PC-3 (cell line): ENCODE data around the gene CCR6. TPM values are rescaled to one million over a fixed set of nuclear protein-coding genes. Genes with fewer than 3 reads are reported as not detected.

ENCODE experiments used
- ATAC-seq: fragments of 200-7000 bp; cut with Tn5 transposase; 2 replicates; pipeline ENCODE4 v1.9.1; 2020; ENCODE audit warnings: mild to moderate bottlenecking, moderate library complexity
- BruUV-seq: library from RNA; stranded (reverse); fragments of 400-500 nt; replicated peaks from 2 replicates; lab custom pipeline; 2021; lab: Mats Ljungman, UMichigan
- CTCF ChIA-PET: fragments of 300-600 bp; sonication (Branson Sonifier 250); formaldehyde crosslinking; loops from one replicate; lab custom pipeline; 2022; ENCODE audit warnings: antibody characterized with exemption; lab: Charles Lee
- POLR2A ChIA-PET: fragments of 300-600 bp; sonication (Branson Sonifier 250); formaldehyde crosslinking; loops from one replicate; lab custom pipeline; 2022; ENCODE audit warnings: antibody characterized with exemption; ENCODE audit not compliant: unreplicated experiment; lab: Charles Lee
- DNase-seq: peaks from one replicate; pipeline ENCODE4 v3.0.0-alpha.2; 2015
- H2AFZ ChIP-seq: fragments of 300-600 bp; sonication (generic); 2 replicates; pipeline ENCODE4 v1.6.0; 2016; ENCODE audit warnings: antibody characterized with exemption, low read length
- H3F3A ChIP-seq: fragments of 300-600 bp; sonication (generic); one replicate; pipeline ENCODE4 v1.6.0; 2017; ENCODE audit warnings: antibody characterized with exemption, low read length, control low read depth, mild to moderate bottlenecking; ENCODE audit not compliant: unreplicated experiment
- H3K27ac ChIP-seq: fragments of 300-600 bp; sonication (generic); 2 replicates; pipeline ENCODE4 v1.5.1; 2016; ENCODE audit warnings: mild to moderate bottlenecking, low read length
- H3K27me3 ChIP-seq: fragments of 300-600 bp; sonication (generic); 2 replicates; pipeline ENCODE4 v1.6.1; 2016; ENCODE audit warnings: low read length, mixed read lengths
- H3K36me3 ChIP-seq: fragments of 300-600 bp; sonication (generic); 2 replicates; pipeline ENCODE4 v1.6.1; 2016; ENCODE audit warnings: low read depth, mixed run types, low read length, mixed read lengths
- H3K4me1 ChIP-seq: fragments of 300-600 bp; sonication (generic); 2 replicates; pipeline ENCODE4 v1.5.1; 2016; ENCODE audit warnings: low read length; ENCODE audit not compliant: insufficient read depth
- H3K4me2 ChIP-seq: fragments of 300-600 bp; sonication (generic); 2 replicates; pipeline ENCODE4 v1.6.0; 2016; ENCODE audit warnings: low read length
- H3K4me3 ChIP-seq: fragments of 300-600 bp; sonication (generic); 2 replicates; pipeline ENCODE4 v1.5.1; 2016; ENCODE audit warnings: mild to moderate bottlenecking, low read length, mixed read lengths
- H3K79me2 ChIP-seq: fragments of 300-600 bp; sonication (generic); 2 replicates; pipeline ENCODE4 v1.6.1; 2017; ENCODE audit warnings: low read length, mixed read lengths
- H3K9ac ChIP-seq: fragments of 300-600 bp; sonication (generic); 2 replicates; pipeline ENCODE4 v1.6.0; 2016; ENCODE audit warnings: mild to moderate bottlenecking, low read length
- H3K9me2 ChIP-seq: fragments of 300-600 bp; sonication (generic); replicated peaks from 2 replicates; pipeline ENCODE4 v1.6.1; 2016; ENCODE audit warnings: mixed run types, low read length, mixed read lengths
- H3K9me3 ChIP-seq: fragments of 300-600 bp; sonication (generic); 2 replicates; pipeline ENCODE4 v1.6.1; 2016; ENCODE audit warnings: low read length, mixed read lengths
- H4K20me1 ChIP-seq: fragments of 300-600 bp; sonication (generic); 2 replicates; pipeline ENCODE4 v1.6.1; 2016; ENCODE audit warnings: low read length, mixed read lengths
- CTCF ChIP-seq: fragments of 300-600 bp; sonication (generic); conservative IDR thresholded peaks from 2 replicates; pipeline ENCODE4 v1.5.1; 2017; ENCODE audit warnings: antibody characterized with exemption, low read depth, mild to moderate bottlenecking, low read length
- EZH2 ChIP-seq: fragments of 300-600 bp; sonication (generic); IDR thresholded peaks from one replicate; pipeline ENCODE4 v1.6.1; 2017; ENCODE audit warnings: antibody characterized with exemption, mild to moderate bottlenecking, low read length; ENCODE audit not compliant: unreplicated experiment
- EZH2phosphoT487 ChIP-seq: fragments of 300-600 bp; sonication (generic); IDR thresholded peaks from 2 replicates; pipeline ENCODE4 v1.6.1; 2018; ENCODE audit warnings: mild to moderate bottlenecking, antibody characterized with exemption, low read length, borderline replicate concordance
- intact Hi-C: fragments of 100-400 bp; cut with micrococcal nuclease; formaldehyde crosslinking; loops from 2 replicates; pipeline ENCODE4 v1.9.0; 2023
- total RNA-seq: library from RNA; depleted of rRNA; stranded (reverse); fragments of >200 nt; gene quantifications from 2 replicates; pipeline ENCODE4 v1.2.3, GENCODE V29; 2014

The CCR6 gene
- total RNA-seq, 1 experiment from 2014 or later = not detected

GRCh38 chr6:167113935-167114910, 8.7 kb upstream of the CCR6 start:
- Histone ChIP-seq H3K9me3 (no peaks in the 10 kb centered on the region), H3K36me3 (no peaks in the 10 kb centered on the region), H3K79me2 (no peaks in the 10 kb centered on the region), H3K4me1 (no peaks in the 10 kb centered on the region), H4K20me1 (no peaks in the 10 kb centered on the region), H3F3A (no peaks in the 10 kb centered on the region), H3K4me3 (no peak overlapping the region), H2AFZ (no peak overlapping the region), H3K27ac (no peak overlapping the region), H3K9ac (no peak overlapping the region), H3K27me3 (peaks cover 46% of the 10 kb centered on the region), H3K4me2 (no peak overlapping the region), H3K9me2 (no peaks in the 10 kb centered on the region)
- POLR2A ChIA-PET = no interaction called here
- DNase-seq (no peak), ATAC-seq (no peak)
- no TSS peak for BruUV-seq
- TF ChIP-seq EZH2 (no peak), CTCF (no peak), EZH2phosphoT487 (no peak)
- intact Hi-C loops = no loop called here
- CTCF ChIA-PET = no interaction called here

GRCh38 chr6:167115054-167115453, 7.8 kb upstream of the CCR6 start:
- intact Hi-C loops = no loop called here

GRCh38 chr6:167116109-167116837, 6.6 kb upstream of the CCR6 start:
- H3K27me3 ChIP-seq = peaks cover 28% of the 10 kb centered on the region
- BruUV-seq = no TSS peak
- intact Hi-C loops = no loop called here
- no peak for ATAC-seq
- H2AFZ ChIP-seq = no peak overlapping the region
- ChIA-PET CTCF (no interaction called here), POLR2A (no interaction called here)
- H3K4me1 ChIP-seq = no peaks in the 10 kb centered on the region
- no peaks in the 10 kb centered on the region for H3K36me3 ChIP-seq
- H3K4me2 ChIP-seq = no peak overlapping the region
- no peaks in the 10 kb centered on the region for H3K9me2 ChIP-seq
- no peaks in the 10 kb centered on the region for H3F3A ChIP-seq
- H3K4me3 ChIP-seq = no peak overlapping the region
- no peaks in the 10 kb centered on the region for H3K9me3 ChIP-seq
- H3K9ac ChIP-seq = no peak overlapping the region
- H3K79me2 ChIP-seq = no peaks in the 10 kb centered on the region
- no peak overlapping the region for H3K27ac ChIP-seq
- TF ChIP-seq EZH2phosphoT487 = no peak
- TF ChIP-seq CTCF = no peak
- TF ChIP-seq EZH2 = no peak
- DNase-seq = no peak
- no peaks in the 10 kb centered on the region for H4K20me1 ChIP-seq

More at GRCh38 chr6:167115054-167115453, 7.8 kb upstream of the CCR6 start:
- H3K79me2 ChIP-seq = no peaks in the 10 kb centered on the region
- H3K4me1 ChIP-seq = no peaks in the 10 kb centered on the region
- no TSS peak for BruUV-seq
- DNase-seq = no peak
- H3K27me3 ChIP-seq = peaks cover 39% of the 10 kb centered on the region
- no peaks in the 10 kb centered on the region for H3K9me3 ChIP-seq
- H3K36me3 ChIP-seq = no peaks in the 10 kb centered on the region
- ChIA-PET POLR2A (no interaction called here), CTCF (no interaction called here)
- H3K4me2 ChIP-seq = no peak overlapping the region
- no peak overlapping the region for H3K4me3 ChIP-seq
- H3K9me2 ChIP-seq = no peaks in the 10 kb centered on the region
- no peaks in the 10 kb centered on the region for H3F3A ChIP-seq
- no peak overlapping the region for H2AFZ ChIP-seq
- H3K27ac ChIP-seq = no peak overlapping the region
- H3K9ac ChIP-seq = no peak overlapping the region
- no peaks in the 10 kb centered on the region for H4K20me1 ChIP-seq
- no peak for ATAC-seq
- no peak for TF ChIP-seq EZH2
